DMS53 treated with DMSO at 0.1 percent for 48 hours (cell line): ENCODE results near the gene MICOS13.

Source experiments
- DNase-seq: peaks from one replicate; lab custom pipeline; 2025; ENCODE audit not compliant: unreplicated experiment; lab: John Stamatoyannopoulos, UW

The MICOS13 gene

DNA sequence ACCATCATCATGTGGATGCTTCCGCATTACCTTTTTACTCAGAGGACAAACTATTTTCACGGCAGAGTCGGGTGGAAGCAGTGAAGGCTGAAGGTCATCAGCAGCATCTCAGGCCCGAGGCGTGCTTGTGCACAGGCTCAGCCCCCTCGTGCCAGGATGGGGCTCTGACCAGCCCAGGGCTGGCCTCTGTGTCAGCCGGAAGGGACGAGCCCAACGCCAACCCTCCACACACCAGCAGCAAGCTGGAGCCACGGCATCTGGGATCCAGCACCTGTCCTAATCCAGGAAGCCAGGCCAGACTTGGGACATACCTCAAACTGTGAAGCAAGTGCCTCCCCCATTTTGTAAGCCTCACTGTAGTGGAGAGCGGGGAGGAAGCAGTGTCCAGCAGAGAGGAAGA is 11.1 kb downstream of the MICOS13 start:
- DNase-seq, result no peak

DNA sequence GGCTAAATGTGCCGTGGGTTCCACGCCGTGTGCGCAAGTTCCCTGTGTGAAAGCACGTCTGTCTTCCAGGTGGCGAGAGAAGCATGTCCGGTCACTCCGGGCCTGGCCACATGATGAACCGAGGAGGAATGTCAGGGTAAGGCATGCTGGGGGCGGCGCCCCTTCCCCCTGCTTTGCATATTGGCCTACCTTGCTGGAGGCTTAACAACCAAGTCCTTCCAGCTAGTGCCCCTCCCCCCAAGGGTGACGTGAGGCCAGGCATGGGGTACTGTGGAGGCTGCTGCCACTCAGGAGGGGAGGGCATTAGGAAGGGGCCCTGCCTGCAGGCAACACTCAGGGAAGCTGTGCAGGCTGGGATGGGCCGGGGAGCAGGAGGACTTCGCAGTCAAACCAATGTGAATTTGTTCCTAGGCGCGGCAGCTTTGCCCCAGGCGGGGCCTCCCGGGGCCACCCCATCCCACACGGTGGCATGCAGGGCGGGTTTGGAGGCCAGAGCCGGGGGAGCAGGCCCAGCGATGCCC is 12.5 kb downstream of the MICOS13 start:
- no peak for DNase-seq

DNA sequence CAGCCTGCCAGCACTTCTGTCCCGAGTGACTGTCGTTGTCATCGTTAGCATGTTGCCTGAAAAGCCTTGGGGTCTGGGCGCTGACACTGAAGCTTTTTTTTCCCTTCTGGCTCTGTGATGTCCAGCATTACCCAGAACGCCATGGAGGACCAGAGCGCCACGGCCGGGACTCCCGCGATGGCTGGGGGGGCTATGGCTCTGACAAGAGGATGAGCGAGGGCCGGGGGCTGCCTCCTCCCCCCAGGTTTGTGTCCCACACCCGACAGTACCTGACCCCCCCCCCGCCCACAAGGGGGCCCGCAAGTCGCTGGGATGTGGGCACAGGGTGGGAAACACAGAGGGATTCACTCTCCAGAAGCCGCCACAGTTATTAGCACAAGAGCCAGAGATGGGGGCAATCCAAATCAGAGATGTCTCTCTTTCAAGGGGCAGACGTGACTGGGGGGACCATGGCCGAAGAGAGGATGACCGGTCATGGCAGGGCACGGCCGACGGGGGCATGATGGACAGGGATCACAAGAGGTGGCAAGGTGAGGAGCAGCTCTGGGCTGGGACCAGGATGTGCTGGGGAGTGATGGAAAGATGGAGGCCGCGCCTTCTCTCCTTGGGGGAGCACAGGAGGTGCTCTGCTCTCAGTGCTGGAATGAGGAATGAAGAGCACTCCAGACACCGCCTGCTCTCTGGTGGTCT is 13.2 kb downstream of the MICOS13 start:
- no peak for DNase-seq

DNA sequence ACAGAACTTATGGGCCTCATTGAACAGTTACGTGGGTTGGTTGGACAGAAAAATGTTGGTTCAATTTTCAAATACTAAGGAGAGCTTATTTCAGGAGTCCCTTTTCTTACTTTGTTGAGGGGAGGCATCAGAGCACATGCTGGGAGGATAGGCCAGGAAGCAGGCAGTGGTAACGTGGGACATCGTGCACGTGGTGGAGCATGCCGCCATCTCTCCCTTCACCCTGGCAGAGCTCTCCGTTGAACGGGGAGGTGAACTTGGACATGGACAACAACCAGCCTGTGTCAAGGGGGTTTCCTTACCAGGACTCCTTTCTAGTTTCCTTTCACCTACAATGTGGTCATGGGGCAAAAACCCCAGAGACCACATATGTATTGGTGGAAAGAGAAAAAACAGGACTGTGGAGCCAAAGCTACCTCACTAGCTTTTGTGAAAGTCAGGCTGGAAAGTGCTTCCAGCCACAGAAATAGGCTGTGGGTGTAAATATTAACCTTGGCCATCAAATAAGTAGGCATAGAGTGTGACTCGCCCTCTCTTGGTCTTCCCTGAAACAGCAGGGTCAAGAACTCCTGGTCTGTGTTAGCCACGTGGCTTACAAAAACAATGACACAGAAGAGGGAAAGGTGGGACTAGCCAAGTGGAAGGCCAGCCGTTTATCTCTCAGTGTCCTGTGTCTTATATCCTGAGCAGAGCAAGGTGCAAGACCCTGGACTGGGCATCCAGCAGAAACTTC is 14.4 kb downstream of the MICOS13 start:
- DNase-seq, result no peak

DNA sequence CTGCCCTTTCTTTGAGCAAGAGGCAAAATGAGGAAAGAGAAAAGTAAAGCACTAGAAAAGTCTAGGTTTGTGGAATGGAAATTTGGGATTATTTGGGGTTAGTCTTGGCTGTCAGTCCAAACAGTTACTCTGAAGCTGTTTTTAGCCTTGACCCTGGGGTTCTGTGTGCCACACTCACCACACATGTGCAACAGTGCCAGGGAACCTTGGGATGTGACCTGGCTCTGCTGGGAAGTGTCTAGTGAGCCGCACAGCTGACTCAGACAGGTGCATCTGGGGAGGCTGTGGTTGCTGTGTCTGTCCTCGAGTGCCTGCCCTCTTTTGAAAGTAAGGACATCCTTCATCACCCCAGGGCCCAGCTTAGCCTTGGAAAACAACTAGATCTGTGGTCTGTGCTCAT is 15.8 kb downstream of the MICOS13 start:
- no peak for DNase-seq

DNA sequence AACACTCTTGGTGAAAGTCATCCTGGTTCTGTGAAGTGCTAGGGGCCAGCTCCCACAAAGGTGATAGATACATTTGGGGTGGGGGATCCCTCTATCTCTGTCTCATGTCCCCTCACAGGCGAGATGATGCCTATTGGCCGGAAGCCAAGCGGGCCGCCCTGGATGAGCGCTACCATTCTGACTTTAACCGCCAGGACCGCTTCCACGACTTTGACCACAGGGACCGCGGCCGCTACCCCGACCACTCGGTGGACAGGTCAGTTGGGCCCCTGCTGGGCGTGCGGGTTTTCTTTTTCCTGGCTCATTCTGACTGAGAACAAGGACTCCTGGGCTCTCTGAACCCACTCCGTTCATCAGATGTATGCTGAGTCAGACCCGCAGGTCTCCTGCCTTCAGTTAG is 16.4 kb downstream of the MICOS13 start:
- no peak for DNase-seq

DNA sequence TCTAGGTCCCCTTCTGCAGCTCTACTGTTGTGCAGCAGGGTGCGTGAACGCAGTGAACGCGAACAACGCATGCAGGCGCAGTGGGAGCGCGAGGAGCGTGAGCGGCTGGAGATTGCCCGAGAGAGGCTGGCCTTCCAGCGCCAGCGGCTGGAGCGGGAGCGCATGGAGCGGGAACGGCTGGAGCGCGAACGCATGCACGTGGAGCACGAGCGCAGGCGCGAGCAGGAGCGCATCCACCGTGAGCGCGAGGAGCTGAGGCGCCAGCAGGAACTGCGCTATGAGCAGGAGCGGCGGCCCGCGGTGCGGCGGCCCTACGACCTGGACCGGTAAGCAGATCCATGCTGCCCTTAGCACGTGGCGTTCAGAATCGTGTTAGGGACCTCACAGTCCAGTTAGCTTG is 18.8 kb downstream of the MICOS13 start:
- no peak for DNase-seq

DNA sequence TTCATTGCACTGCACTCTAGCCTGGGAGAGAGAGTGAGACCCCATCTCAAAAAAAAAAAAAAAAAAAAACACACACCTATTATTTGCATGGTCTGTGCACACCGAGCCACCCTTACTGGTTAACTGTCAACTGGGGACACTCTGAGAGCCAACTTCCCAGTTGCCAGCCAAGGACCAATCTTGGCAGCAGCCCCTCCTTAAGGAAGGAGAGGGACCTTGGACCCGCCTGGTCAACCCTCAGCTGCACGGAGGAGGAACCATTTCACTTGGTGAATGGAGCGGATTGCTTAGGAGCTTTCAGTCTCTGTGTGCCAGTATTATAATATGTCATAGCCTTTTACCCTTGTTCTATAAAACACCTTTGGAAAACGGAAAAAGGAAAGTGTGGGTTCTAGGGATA is 24.9 kb downstream of the MICOS13 start:
- no peak for DNase-seq

DNA sequence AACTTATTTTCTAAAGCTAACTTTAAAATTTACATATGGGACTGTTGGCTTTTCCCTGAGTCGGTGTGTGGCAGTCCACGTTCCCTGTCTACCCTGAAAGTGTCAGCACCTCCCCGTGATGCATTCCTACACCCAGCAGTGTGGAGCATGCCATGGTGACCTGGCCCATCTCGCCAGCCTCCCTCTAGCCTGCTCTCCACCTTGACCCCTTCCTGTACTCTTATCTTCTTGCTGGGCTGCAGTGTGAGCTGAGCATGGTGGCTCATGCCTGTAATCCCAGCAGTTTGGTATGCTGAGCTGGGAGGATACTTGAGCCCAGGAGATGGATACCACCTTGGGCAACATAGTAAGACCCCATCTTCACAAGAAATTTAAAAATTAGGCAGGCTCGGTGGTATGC is 25.4 kb downstream of the MICOS13 start:
- DNase-seq, result no peak

DNA sequence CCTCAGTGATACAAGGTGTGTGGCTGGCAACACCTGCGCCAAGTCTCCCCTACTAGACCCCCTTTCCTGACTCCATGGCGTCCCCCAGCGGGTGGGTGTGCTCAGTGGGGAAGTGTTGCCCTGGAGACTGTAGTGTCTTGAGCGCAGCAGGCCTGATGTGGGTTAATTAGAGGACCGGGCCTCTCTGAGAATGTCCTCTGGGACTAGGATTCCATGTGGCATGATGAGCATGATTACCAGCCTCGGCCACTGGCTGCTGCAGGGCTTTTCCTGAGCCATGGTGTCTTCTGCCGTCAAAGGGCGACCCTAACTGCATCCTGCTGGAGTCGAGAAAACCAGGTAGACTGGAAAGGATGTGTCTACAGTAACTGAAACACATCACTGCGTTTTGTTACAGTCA is 28.1 kb downstream of the MICOS13 start:
- DNase-seq, result no peak

DNA sequence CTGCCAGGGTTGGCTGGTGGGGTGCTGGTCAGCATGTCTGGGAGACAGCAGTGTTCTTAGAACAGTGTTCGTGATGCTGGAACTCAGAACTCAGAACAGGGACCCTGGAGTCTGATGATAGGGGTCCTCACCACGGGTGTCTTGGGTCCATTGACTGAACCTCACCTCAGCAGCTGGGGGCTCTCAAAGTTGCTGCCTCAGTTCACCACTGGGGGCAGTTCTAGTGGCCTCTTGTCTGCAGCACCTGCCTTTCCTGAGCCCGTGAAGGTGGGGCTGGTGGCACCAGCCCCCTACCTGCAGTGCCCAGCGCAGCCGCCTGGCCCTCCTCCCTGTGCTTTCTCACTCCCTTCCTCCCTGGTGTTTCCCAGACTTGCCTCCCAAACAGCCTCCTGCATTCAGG is 29.0 kb downstream of the MICOS13 start:
- no peak for DNase-seq

DNA sequence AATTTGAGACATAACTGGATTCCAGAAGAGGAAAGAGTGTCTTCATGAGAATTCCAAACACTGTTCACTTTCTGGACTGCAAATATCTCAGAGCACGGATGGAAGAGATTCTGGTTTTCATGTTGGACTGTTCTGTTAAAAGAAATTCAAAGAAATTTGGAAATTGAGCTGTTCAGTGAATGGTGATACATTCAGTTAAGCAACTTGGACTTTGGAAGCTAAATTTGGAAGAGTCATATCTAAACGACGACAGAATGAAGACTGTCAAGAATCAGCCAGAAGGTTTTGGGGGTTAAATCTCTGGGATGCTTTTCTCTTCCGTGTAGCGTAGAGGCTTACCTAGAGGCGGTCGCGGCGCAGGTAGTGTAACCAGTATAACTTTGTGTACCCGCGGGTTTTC is 31.9 kb downstream of the MICOS13 start:
- no peak for DNase-seq

DNA sequence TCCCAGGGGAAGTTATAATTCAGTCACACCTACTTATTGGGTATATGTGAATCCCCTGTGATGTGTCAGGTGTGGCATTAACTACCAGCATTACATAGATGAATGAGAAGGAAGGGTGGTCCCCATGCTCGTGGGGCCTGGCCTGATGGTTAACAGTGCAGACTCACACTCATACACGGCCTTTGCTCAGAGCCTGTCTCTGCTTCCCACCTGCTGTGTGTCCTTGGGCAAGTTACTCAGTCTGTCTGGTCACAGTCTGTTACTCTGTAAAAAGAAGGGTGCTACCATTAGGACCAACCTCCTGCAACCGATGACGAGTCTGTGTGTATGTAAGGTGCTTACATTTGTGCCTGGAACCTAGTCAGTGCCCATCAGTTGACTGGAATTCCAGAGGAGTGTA is 33.6 kb downstream of the MICOS13 start:
- no peak for DNase-seq

DNA sequence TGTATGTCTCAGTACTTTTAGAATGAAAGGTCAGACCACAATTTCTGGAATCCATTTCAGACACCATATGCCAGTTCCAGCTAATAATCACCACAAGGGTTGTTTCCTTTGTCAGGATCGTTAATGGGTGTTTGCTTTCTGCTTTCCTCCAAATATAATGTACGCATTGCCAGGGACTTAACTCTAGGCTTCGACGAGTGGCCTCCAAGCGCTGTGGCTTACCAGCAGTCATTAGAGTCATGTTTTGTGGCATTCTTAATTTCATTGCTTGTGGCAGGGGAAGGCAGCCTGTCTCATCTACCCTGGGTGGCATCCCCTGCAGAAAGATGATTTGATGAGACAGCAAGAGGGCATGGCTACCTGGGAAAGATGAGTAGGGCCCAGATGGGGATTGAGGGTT is 34.9 kb downstream of the MICOS13 start:
- no peak for DNase-seq

DNA sequence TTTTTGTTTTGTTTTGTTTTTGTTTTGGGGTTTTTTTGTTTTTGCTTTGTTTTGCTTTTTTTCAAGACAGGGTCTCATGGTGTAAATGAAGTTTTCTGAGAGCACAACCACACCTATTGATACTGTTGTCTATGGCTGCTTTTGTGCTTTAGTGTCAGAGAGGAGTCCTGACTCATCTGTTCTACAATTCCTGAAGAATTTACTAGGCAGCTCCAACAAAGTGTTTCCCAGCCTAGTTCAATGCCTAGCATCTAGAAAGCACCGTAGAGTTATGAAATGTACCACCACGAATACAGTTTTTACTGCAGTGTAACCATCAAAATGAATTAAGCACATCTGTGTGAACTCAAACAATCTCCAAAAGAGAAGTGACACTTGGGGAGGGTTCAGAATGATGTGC is 36.3 kb downstream of the MICOS13 start:
- DNase-seq, result no peak

DNA sequence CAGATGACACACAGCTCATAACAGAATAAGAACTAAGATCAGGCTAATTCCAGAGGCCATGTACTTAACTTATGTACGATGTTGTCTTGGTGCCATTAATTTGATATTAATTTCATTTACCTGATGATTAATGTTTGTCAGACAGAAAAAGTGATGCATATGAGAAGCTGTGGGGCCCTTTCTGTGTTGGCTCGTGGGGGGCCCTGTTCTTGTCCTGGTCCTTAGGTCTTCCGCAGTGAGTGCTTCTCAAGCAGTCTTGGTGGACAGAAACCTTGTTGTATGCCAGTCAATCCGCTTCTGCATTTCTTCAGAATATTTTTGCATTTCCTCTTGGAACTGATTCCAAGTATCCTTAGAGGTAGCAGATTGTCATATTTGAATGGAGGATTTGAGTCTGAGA is 37.3 kb downstream of the MICOS13 start:
- no peak for DNase-seq

DNA sequence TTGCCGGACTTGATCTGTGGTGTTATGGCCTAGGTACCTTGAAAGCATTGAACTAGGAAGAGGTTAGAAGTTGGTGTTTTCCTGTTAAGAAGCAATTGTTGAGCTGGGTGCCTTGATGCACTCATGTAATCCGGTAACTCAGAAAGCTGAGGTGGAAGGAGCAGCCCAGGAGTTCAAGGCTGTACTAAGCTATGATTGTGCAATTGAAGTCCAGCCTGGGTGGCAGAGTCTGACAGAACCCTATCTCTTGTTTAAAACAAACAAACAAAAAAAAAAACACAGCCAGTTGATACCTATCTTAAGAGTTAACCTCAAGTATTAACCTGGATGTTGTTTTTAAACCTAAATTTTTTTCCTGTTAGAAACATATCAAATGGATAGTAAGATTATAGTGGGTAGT is 38.1 kb downstream of the MICOS13 start:
- no peak for DNase-seq

DNA sequence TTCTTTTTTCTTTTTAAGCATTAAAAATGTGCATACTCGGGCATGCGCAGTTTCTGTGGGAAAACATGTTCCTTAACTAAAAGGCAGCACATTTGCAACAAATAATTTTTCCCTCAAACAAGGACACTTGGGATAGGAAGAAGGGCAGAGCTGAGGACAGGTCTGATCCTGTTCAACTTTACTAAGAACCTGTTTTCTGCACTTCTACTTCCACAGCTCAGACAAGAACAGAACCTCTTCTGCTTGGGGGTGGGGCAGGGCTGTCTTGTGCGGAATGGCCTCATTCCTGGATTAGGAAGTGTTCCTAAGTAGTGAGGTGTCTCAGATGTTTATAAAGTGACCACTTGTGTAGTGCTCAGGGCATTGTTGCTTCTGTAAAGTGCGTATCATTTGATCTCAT is 39.1 kb downstream of the MICOS13 start:
- DNase-seq, result no peak

DNA sequence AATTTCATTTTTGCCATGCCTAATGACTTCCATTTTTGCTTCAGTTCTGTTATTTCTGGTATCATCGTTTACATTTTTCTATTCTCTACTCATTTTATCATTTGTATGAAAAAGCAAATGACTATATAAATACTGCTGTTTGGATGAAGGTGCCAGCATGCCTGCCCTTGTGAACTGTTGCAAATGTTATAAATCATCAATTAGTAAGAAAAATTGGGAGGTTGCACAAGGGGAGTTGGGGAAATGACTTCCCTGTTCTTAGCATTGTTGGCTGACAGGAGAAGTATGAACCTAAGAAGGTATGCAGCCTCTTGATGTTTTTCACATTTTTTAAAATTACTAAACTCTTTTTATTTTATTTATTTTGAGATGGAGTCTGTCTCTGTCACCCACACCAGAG is 42.3 kb downstream of the MICOS13 start:
- no peak for DNase-seq

DNA sequence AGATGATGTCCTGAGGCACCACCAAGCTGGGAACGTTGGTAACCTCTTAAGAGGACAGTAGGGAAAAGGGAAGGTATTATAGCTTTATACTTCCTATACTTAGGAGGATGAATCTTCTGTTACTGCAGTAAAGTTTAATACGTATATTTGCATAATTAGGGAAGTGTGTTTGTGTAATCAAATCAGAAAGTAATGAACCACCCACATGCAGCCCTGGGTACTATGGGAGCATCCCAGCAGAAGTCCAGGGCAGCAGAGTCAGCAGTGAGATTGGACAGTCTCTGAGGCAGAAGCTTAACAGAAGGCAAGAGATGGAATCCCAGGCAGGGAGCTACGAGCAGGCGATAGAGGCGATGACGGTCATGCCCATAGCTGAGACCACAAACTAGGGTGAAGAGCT is 44.9 kb downstream of the MICOS13 start:
- no peak for DNase-seq

DNA sequence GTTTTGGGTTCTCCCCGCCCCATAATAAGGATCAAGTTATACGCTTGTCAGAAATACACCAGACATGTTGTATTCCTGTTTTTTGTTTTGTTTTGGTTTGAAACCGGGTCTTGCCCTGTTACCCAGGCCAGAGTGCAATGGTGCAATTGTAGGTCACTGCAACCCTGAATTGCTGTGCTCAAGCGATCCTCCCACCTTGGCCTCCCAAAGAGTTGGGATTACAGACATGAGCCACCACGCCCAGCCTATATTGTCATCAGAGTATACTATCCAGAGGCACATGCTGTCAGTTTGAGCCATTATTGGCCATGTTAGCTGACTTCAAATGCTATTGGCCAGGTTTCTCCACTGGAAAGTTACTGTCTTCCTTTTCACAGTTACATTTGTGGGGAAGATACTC is 47.7 kb downstream of the MICOS13 start:
- no peak for DNase-seq

DNA sequence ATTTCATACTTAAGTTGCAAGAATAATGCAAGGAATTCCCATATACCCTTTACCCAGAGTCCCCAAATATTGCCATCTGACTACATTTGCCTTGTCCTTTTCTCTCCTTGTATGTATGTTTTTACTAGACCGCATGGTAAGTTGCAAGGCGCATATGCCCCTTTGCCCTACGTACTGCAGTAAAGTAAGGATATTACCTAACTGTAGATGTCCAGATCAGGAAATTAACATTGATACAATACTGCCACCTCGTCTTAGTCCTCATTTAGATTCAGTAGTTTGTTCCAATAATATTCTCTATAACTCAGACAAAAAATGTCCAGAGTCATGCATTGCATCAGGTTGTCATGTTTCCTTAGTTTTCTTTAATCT is 48.1 kb downstream of the MICOS13 start:
- DNase-seq, result no peak
